GM12878 (cell line): ENCODE measurements around the gene RANBP3. TPM values are rescaled to one million over a fixed set of nuclear protein-coding genes. Genes with fewer than 3 reads are reported as not detected.

Source experiments
- ATAC-seq: fragments of 200-7000 bp; cut with Tn5 transposase; 3 replicates; pipeline ENCODE4 v1.9.1; 2020; ENCODE audit warnings: mild to moderate bottlenecking, moderate library complexity
- BruUV-seq: library from RNA; stranded (reverse); fragments of 400-500 nt; replicated peaks from 2 replicates; lab custom pipeline; 2021; lab: Mats Ljungman, UMichigan
- CTCF ChIA-PET: fragments of 300-600 bp; sonication (Branson Sonifier 250); formaldehyde crosslinking; extraction: SDS; loops from one replicate; lab custom pipeline; 2021; ENCODE audit warnings: inconsistent platforms; lab: Yijun Ruan, JAX
- POLR2A ChIA-PET: fragments of 350-600 bp; formaldehyde crosslinking; extraction: SDS; loops from one replicate; lab custom pipeline; 2021; ENCODE audit warnings: inconsistent platforms; lab: Charles Lee
- RAD21 ChIA-PET: fragments of 300-600 bp; sonication (Branson Sonifier 250); formaldehyde crosslinking; loops from one replicate; lab custom pipeline; 2023; ENCODE audit warnings: antibody characterized with exemption; ENCODE audit not compliant: unreplicated experiment; lab: Charles Lee
- SMC1A ChIA-PET: fragments of 300-600 bp; sonication (Branson Sonifier 250); formaldehyde crosslinking; loops from one replicate; lab custom pipeline; 2023; ENCODE audit not compliant: unreplicated experiment, uncharacterized antibody; lab: Charles Lee
- DNase-seq: peaks from one replicate; pipeline ENCODE4 v3.0.0-alpha.2; 2011; ENCODE audit warnings: low read depth, low spot score
- FAIRE-seq: peaks from 3 replicates; lab custom pipeline; 2011; peaks lifted over from hg19 to GRCh38; lab: Jason Lieb, UNC
- H2AFZ ChIP-seq: 2 replicates; pipeline ENCODE4 v1.6.0; 2011; ENCODE audit warnings: low read depth, low read length, control low read depth; ENCODE audit not compliant: control insufficient read depth
- H3K27ac ChIP-seq: 2 replicates; pipeline ENCODE4 v1.5.1; 2011; ENCODE audit warnings: control low read depth; ENCODE audit not compliant: control insufficient read depth, insufficient read depth
- H3K27me3 ChIP-seq, 2 experiments: replicated peaks in 1 of 2; 2 replicates each; pipeline versions ENCODE4 v1.6.0 to v1.6.1; 2011; ENCODE audit warnings: low read length in 1 of 2; ENCODE audit not compliant: control insufficient read depth in 2 of 2, insufficient read depth in 2 of 2
- H3K36me3 ChIP-seq, 2 experiments: 2 replicates each; pipeline ENCODE4 v1.5.1; 2011; ENCODE audit warnings: low read length in 1 of 2; ENCODE audit not compliant: control insufficient read depth in 2 of 2, insufficient read depth in 2 of 2
- H3K4me1 ChIP-seq: 2 replicates; pipeline ENCODE4 v1.6.1; 2011; ENCODE audit warnings: mild to moderate bottlenecking, low read length, moderate library complexity, mixed read lengths; ENCODE audit not compliant: control insufficient read depth, insufficient read depth
- H3K4me2 ChIP-seq: 2 replicates; pipeline ENCODE4 v1.6.0; 2011; ENCODE audit warnings: control low read depth; ENCODE audit not compliant: control insufficient read depth, insufficient read depth
- H3K4me3 ChIP-seq: fragments of 200-600 bp; sonication (generic); 2 replicates; pipeline ENCODE4 v1.5.1; 2016
- H3K79me2 ChIP-seq: 2 replicates; pipeline ENCODE4 v1.6.0; 2011; ENCODE audit warnings: low read length; ENCODE audit not compliant: control insufficient read depth, insufficient read depth
- H3K9ac ChIP-seq: 2 replicates; pipeline ENCODE4 v1.8.0; 2011; ENCODE audit warnings: low read length, control low read depth, mixed read lengths; ENCODE audit not compliant: control insufficient read depth, insufficient read depth
- H3K9me3 ChIP-seq: replicated peaks from 3 replicates; pipeline ENCODE4 v1.5.1; 2011; ENCODE audit warnings: mild to moderate bottlenecking, low read length; ENCODE audit not compliant: control insufficient read depth, insufficient read depth
- H4K20me1 ChIP-seq: 2 replicates; pipeline ENCODE4 v1.6.0; 2011; ENCODE audit not compliant: control insufficient read depth, insufficient read depth
- CEBPZ ChIP-seq: fragments of 150-350 bp; IDR thresholded peaks from 2 replicates; pipeline ENCODE4 v1.6.1; 2016; ENCODE audit warnings: low read depth, low read length
- CHD2 ChIP-seq: IDR thresholded peaks from 2 replicates; pipeline ENCODE4 v1.6.1; 2011; ENCODE audit warnings: low read depth, low read length, improper control_type of control experiment, borderline replicate concordance
- E2F4 ChIP-seq: IDR thresholded peaks from 2 replicates; pipeline ENCODE4 v1.6.1; 2012; ENCODE audit warnings: low read depth, low read length, improper control_type of control experiment
- EZH2 ChIP-seq: IDR thresholded peaks from 2 replicates; pipeline ENCODE4 v1.6.1; 2012; ENCODE audit warnings: low read depth, mild to moderate bottlenecking, control low read depth, inconsistent platforms, low read length, borderline replicate concordance; ENCODE audit not compliant: control insufficient read depth
- GABPA ChIP-seq: IDR thresholded peaks from 2 replicates; pipeline ENCODE4 v1.6.1; 2014; ENCODE audit warnings: antibody characterized with exemption, low read depth, mild to moderate bottlenecking, inconsistent platforms
- KAT2A ChIP-seq: conservative IDR thresholded peaks from 2 replicates; pipeline ENCODE4 v1.6.1; 2011; ENCODE audit warnings: low read depth, low read length; ENCODE audit not compliant: control insufficient read depth
- MTA3 ChIP-seq: IDR thresholded peaks from 2 replicates; pipeline ENCODE4 v1.6.1; 2012; ENCODE audit warnings: low read length, inconsistent platforms, borderline replicate concordance
- POLR2A ChIP-seq: IDR thresholded peaks from 2 replicates; pipeline ENCODE4 v1.6.1; 2011; ENCODE audit warnings: low read depth, mild to moderate bottlenecking, low read length
- SKIL ChIP-seq: fragments of 450-650 bp; IDR thresholded peaks from 2 replicates; pipeline ENCODE4 v1.6.1; 2017; ENCODE audit warnings: mild to moderate bottlenecking, low read depth, inconsistent platforms; ENCODE audit not compliant: poor library complexity, severe bottlenecking
- SMAD1 ChIP-seq: fragments of 450-650 bp; IDR thresholded peaks from 2 replicates; pipeline ENCODE4 v1.6.1; 2018; ENCODE audit warnings: mild to moderate bottlenecking, low read depth; ENCODE audit not compliant: partially characterized antibody
- SMC3 ChIP-seq: IDR thresholded peaks from 2 replicates; pipeline ENCODE4 v1.6.1; 2011; ENCODE audit warnings: low read length, improper control_type of control experiment, borderline replicate concordance
- SP1 ChIP-seq: IDR thresholded peaks from one replicate; pipeline ENCODE4 v1.6.1; 2011; ENCODE audit warnings: low read depth, low read length
- TCF3 ChIP-seq: IDR thresholded peaks from 2 replicates; pipeline ENCODE4 v1.6.1; 2012; ENCODE audit warnings: low read depth, mild to moderate bottlenecking, low read length, borderline replicate concordance; ENCODE audit not compliant: insufficient read depth
- WRNIP1 ChIP-seq: IDR thresholded peaks from 2 replicates; pipeline ENCODE4 v1.6.1; 2011; ENCODE audit warnings: low read depth, low read length, improper control_type of control experiment, borderline replicate concordance
- ZNF207 ChIP-seq: fragments of 450-650 bp; IDR thresholded peaks from 2 replicates; pipeline ENCODE4 v1.6.1; 2014; ENCODE audit warnings: antibody characterized with exemption, mild to moderate bottlenecking, borderline replicate concordance
- WGBS: methylation state at CpG from one replicate; pipeline ENCODE4 v1.1.6; 2016; ENCODE audit warnings: low lambda C conversion rate; ENCODE audit not compliant: insufficient replicate concordance, insufficient coverage; ENCODE audit errors: missing lambda C conversion rate; 5-methylcytosine and 5-hydroxymethylcytosine counted together
- in situ Hi-C: fragments of 300-500 bp; cut with MboI; formaldehyde crosslinking; loops from 9 replicates; pipeline ENCODE4 v1.14.3; 2018; ENCODE audit warnings: mixed read lengths
- intact Hi-C: fragments of 100-400 bp; cut with micrococcal nuclease; formaldehyde crosslinking; loops from one replicate; pipeline ENCODE4 v1.14.2; 2022; ENCODE audit not compliant: unreplicated experiment
- polyA plus RNA-seq, 11 experiments: library from polyadenylated mRNA; depleted of rRNA in 4 of 11; unstranded in 6 of 11; stranded (reverse) in 5 of 11; fragments of >200 nt; fragmentation: Nextera tagmentation in 4 of 11; fragmentation: Illumina TruSeq in 1 of 11; extraction: Ambion mirVana in 4 of 11; extraction: Trizol in 1 of 11; gene quantifications; 1 replicate in 1 of 11; 2 replicates in 10 of 11; pipeline versions ENCODE4 v1.2.1 to v1.2.3, GENCODE V29; 2011 to 2016; ENCODE audit warnings: inconsistent platforms in 2 of 11, missing spikeins in 2 of 11, low read depth in 1 of 11
- total RNA-seq, 4 experiments: library from RNA; depleted of rRNA in 3 of 4; stranded (reverse); fragments of >200 nt in 3 of 4; fragmentation: Illumina TruSeq in 1 of 4; extraction: Trizol in 1 of 4; gene quantifications; 2 replicates each; pipeline versions ENCODE4 v1.2.1 to v1.2.3, GENCODE V29; 2013 to 2021
- TF ChIP-seq, protein P1 (sequence below): fragments of 450-650 bp; IDR thresholded peaks from 2 replicates; pipeline ENCODE4 v1.6.1; 2017; ENCODE audit warnings: low read depth, mild to moderate bottlenecking, moderate library complexity

Gene RANBP3
- total and polyA plus RNA-seq, 10 of the 15 experiments (the other 5 are each of a cell fraction or from before 2014, with no cell fraction given): 1.1 to 81.6 (median 60.0) TPM

- in situ Hi-C loops: no loop called here
- H3K36me3 ChIP-seq: no peaks in the 10 kb centered on the region
- RAD21 ChIA-PET: no interaction called here
- no TSS peak for BruUV-seq
- H3K4me1 ChIP-seq: no peaks in the 10 kb centered on the region
- CTCF ChIA-PET: interaction anchor here (1.6 kb wide), 1 partner anchor 18 kb away, joined by 4 read pairs; no protein-coding TSS in a partner anchor
- FAIRE-seq: no peak
- H3K79me2 ChIP-seq: no peaks in the 10 kb centered on the region
- H3K27me3 ChIP-seq: no peaks in the 10 kb centered on the region
- no peak for DNase-seq
- no peaks in the 10 kb centered on the region for H3K9me3 ChIP-seq
- no peaks in the 10 kb centered on the region for H4K20me1 ChIP-seq
- H2AFZ ChIP-seq: no peak overlapping the region
- no peak overlapping the region for H3K27ac ChIP-seq
- ATAC-seq: no peak
- SMC1A ChIA-PET: no interaction called here
- no peak overlapping the region for H3K9ac ChIP-seq
- WGBS: 90% methylated on average over 10 of the region's 10 CpGs
- H3K4me3 ChIP-seq: no peak overlapping the region
- no peak overlapping the region for H3K4me2 ChIP-seq
- intact Hi-C loops: no loop called here
- POLR2A ChIA-PET: no interaction called here
- TF ChIP-seq, protein P1, sequence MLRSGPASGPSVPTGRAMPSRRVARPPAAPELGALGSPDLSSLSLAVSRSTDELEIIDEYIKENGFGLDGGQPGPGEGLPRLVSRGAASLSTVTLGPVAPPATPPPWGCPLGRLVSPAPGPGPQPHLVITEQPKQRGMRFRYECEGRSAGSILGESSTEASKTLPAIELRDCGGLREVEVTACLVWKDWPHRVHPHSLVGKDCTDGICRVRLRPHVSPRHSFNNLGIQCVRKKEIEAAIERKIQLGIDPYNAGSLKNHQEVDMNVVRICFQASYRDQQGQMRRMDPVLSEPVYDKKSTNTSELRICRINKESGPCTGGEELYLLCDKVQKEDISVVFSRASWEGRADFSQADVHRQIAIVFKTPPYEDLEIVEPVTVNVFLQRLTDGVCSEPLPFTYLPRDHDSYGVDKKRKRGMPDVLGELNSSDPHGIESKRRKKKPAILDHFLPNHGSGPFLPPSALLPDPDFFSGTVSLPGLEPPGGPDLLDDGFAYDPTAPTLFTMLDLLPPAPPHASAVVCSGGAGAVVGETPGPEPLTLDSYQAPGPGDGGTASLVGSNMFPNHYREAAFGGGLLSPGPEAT: no peak
- no peak for TF ChIP-seq CHD2
- TF ChIP-seq SKIL: no peak
- no peak for TF ChIP-seq EZH2
- no peak for TF ChIP-seq SMAD1
- TF ChIP-seq SMC3: no peak
- TF ChIP-seq POLR2A: no peak
- TF ChIP-seq CEBPZ: no peak
- no peak for TF ChIP-seq WRNIP1
- no peak for TF ChIP-seq TCF3
- TF ChIP-seq SP1: no peak
- no peak for TF ChIP-seq KAT2A
- TF ChIP-seq MTA3: no peak
- no peak for TF ChIP-seq ZNF207
- no peak for TF ChIP-seq E2F4
- TF ChIP-seq GABPA: no peak
Measured at GRCh38 chr19:6003976-6004375, 26.0 kb upstream of the RANBP3 start.
